Parathyroid adenoma (tissue), 2 donors: Measurements from ENCODE around the gene FOXL1.

Experiments used
- H2AFZ ChIP-seq: fragments of 300-600 bp; sonication (generic); one replicate; pipeline ENCODE4 v1.7.0; 2017; ENCODE audit warnings: antibody characterized with exemption, mild to moderate bottlenecking
- H3K27ac ChIP-seq: fragments of 300-600 bp; sonication (generic); one replicate; pipeline ENCODE4 v1.7.0; 2017
- H3K27me3 ChIP-seq: fragments of 300-600 bp; sonication (generic); one replicate; pipeline ENCODE4 v1.7.0; 2017; ENCODE audit warnings: low read length; ENCODE audit not compliant: control insufficient read depth, insufficient read depth
- H3K36me3 ChIP-seq: fragments of 300-600 bp; sonication (generic); one replicate; pipeline ENCODE4 v1.7.0; 2017; ENCODE audit warnings: low read length; ENCODE audit not compliant: control insufficient read depth, insufficient read depth
- H3K4me1 ChIP-seq: fragments of 300-600 bp; sonication (generic); one replicate; pipeline ENCODE4 v1.7.0; 2017; ENCODE audit warnings: control low read depth
- H3K4me2 ChIP-seq: fragments of 300-600 bp; sonication (generic); one replicate; pipeline ENCODE4 v1.7.0; 2017; ENCODE audit warnings: low read length
- H3K4me3 ChIP-seq: fragments of 300-600 bp; sonication (generic); one replicate; pipeline ENCODE4 v1.7.0; 2017; ENCODE audit warnings: low read depth, low read length
- H3K79me2 ChIP-seq: fragments of 300-600 bp; sonication (generic); one replicate; pipeline ENCODE4 v1.7.0; 2017; ENCODE audit warnings: control low read depth
- H3K9ac ChIP-seq: fragments of 300-600 bp; sonication (generic); one replicate; pipeline ENCODE4 v1.7.0; 2017; ENCODE audit warnings: mild to moderate bottlenecking
- H3K9me3 ChIP-seq: fragments of 300-600 bp; sonication (generic); one replicate; pipeline ENCODE4 v1.7.0; 2017; ENCODE audit warnings: low read length; ENCODE audit not compliant: control insufficient read depth
- TF ChIP-seq, protein P1 (sequence below): fragments of 300-600 bp; sonication (generic); IDR thresholded peaks from one replicate; pipeline ENCODE4 v1.7.0; 2017; ENCODE audit warnings: antibody characterized with exemption, mild to moderate bottlenecking
- donor health status: primary hyperparathyroidism.

FOXL1 gene

DNA sequence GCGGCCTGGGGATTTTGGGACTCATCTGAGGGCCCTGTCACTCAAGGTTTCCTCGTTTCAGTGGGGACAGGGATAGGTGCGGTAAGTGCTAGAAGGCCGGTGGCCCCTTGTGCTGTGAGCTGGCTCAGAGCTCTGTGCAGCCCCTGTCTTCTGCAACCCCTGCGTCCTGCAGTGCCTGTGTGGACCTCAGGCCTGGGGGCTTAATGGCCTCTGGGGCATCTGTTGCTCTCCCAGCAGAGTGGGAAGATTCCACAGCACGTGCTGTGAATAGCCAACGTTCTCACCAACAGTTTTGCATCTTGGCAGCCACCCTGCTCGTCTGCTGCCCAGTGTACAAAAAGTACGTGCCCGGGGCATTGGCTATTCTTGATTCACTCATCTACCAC, 6.8 kb upstream of the FOXL1 start:
- Histone ChIP-seq H3K4me2 (no peak overlapping the region), H3K36me3 (no peaks in the 10 kb centered on the region), H3K9ac (no peak overlapping the region), H3K4me1 (no peaks in the 10 kb centered on the region), H3K27me3 (peaks cover 9% of the 10 kb centered on the region), H2AFZ (no peak overlapping the region), H3K79me2 (no peaks in the 10 kb centered on the region), H3K27ac (no peak overlapping the region), H3K9me3 (no peaks in the 10 kb centered on the region), H3K4me3 (no peak overlapping the region)
- TF ChIP-seq, protein P1, sequence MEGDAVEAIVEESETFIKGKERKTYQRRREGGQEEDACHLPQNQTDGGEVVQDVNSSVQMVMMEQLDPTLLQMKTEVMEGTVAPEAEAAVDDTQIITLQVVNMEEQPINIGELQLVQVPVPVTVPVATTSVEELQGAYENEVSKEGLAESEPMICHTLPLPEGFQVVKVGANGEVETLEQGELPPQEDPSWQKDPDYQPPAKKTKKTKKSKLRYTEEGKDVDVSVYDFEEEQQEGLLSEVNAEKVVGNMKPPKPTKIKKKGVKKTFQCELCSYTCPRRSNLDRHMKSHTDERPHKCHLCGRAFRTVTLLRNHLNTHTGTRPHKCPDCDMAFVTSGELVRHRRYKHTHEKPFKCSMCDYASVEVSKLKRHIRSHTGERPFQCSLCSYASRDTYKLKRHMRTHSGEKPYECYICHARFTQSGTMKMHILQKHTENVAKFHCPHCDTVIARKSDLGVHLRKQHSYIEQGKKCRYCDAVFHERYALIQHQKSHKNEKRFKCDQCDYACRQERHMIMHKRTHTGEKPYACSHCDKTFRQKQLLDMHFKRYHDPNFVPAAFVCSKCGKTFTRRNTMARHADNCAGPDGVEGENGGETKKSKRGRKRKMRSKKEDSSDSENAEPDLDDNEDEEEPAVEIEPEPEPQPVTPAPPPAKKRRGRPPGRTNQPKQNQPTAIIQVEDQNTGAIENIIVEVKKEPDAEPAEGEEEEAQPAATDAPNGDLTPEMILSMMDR = no peak

DNA sequence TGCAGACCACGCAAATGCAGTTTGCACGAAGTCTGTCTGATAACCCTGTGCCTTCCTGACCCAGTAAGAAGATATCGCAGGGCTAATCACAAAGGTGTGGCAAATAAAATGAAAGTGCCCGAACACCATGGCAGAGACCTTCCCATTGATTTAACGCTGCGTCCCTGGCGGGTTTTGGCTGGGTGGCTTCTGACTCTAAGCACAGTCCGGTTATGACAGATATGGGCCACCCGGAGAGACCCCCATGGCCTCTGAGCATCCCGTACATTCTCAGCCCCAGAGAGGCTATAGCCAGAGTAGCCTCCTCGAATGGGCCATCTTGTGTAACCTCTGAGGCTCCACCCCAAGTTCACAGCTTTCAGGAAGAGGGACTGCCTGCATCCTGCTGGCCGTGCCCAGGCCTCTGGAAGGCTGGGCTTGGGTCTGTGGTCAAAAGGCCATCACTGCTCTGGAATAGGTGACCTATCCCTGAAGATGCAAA, 6.3 kb upstream of the FOXL1 start:
- no peaks in the 10 kb centered on the region for H3K4me1 ChIP-seq
- no peaks in the 10 kb centered on the region for H3K9me3 ChIP-seq
- TF ChIP-seq, protein P1 = no peak
- H2AFZ ChIP-seq = no peak overlapping the region
- H3K27ac ChIP-seq = no peak overlapping the region
- H3K27me3 ChIP-seq = peaks cover 9% of the 10 kb centered on the region
- H3K4me2 ChIP-seq = no peak overlapping the region
- no peaks in the 10 kb centered on the region for H3K36me3 ChIP-seq
- H3K9ac ChIP-seq = no peak overlapping the region
- no peaks in the 10 kb centered on the region for H3K79me2 ChIP-seq
- H3K4me3 ChIP-seq = no peak overlapping the region

DNA sequence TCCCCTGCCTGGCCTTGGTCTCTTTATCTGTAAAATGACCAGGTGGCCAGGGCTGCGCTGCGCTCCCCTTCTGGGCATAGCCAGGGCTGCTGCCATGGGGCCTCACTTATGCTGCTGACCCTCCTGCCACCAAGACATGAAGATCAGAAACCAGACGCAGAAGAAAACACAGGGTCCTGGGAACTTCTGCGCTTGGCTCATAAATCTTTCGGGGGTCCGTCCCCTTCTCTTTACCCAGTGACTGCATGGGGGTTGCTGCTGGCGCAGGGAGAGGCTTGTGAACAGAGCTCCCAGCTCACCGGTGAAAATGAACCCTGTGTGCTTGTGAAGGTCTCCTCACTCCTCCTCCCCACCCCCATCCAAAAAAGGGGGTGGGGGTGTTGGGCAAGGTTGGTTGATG, 5.7 kb upstream of the FOXL1 start:
- TF ChIP-seq, protein P1 = no peak
- Histone ChIP-seq H3K36me3 (no peaks in the 10 kb centered on the region), H3K9ac (no peak overlapping the region), H3K79me2 (no peaks in the 10 kb centered on the region), H3K4me1 (no peaks in the 10 kb centered on the region), H3K9me3 (no peaks in the 10 kb centered on the region), H3K4me2 (no peak overlapping the region), H3K27ac (no peak overlapping the region), H3K4me3 (no peak overlapping the region), H3K27me3 (peaks cover 9% of the 10 kb centered on the region), H2AFZ (no peak overlapping the region)

DNA sequence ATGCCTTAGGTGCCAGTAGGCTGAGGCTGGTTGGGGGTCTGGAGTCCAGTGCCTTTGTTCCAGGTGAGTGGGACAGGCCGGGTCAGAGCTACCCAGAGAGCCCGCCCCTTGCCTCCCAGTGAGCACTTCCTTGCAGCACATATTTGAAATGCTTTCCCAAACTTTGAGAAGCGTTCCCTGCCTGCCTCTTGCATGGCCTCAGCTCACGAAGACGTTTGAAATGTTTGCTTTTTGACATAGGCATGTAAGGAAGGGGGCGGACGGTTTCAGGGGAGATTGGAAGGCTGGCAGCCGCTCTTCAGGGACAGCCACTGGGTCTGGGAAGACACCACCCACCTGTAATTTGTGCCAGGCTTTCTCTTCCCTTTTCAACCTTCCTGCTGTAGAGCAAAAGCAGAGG, 5.1 kb upstream of the FOXL1 start:
- Histone ChIP-seq H3K9ac (no peak overlapping the region), H3K4me1 (no peaks in the 10 kb centered on the region), H3K9me3 (no peaks in the 10 kb centered on the region), H3K36me3 (no peaks in the 10 kb centered on the region), H3K27ac (no peak overlapping the region), H3K79me2 (no peaks in the 10 kb centered on the region), H3K4me2 (no peak overlapping the region), H2AFZ (no peak overlapping the region), H3K27me3 (peaks cover 9% of the 10 kb centered on the region), H3K4me3 (no peak overlapping the region)
- TF ChIP-seq, protein P1 = no peak

DNA sequence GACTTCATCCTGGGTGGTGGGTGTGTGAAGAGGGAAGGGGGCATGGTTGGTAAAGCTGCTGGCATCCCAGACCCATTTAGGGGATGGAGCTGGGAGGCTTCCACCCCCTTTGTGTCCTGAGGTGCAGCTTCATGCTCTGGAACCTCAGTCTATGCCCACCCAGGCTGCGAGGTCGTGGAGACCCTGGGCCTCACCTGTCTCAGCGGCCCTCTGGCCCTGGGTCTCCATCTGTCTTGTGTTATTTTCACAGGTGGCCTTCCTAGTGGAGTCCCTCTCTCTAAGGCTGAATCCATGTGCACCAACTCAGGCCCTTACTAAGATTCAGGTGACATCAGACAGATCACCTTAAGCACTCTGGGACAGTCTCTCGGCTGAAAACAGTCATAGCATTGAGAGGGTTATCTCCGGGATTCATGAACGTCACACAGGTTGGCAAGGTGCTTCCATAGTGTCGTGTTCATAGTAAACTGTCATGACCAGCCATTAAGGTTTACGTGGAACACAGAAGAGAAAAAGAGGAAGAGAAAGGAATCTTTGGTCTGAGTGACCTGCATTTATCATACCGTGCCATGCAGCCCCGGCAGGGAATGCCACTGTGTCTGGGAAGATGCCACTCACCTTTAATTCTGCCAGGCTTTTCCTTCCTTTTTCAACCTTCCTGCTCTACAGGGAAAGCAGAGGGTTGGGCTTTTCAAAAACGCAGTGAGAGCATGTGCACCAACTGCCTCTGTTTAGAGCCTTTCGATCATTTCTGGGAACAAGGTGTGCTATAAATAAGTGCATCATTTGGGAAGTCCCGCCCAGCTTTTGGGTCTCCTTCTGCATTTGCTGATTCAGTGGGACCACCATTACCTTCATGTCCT, 4.5 kb upstream of the FOXL1 start:
- no peak overlapping the region for H3K4me2 ChIP-seq
- TF ChIP-seq, protein P1 = no peak
- H3K9ac ChIP-seq = no peak overlapping the region
- H3K27ac ChIP-seq = no peak overlapping the region
- H3K79me2 ChIP-seq = no peaks in the 10 kb centered on the region
- no peaks in the 10 kb centered on the region for H3K9me3 ChIP-seq
- H2AFZ ChIP-seq = no peak overlapping the region
- H3K4me3 ChIP-seq = no peak overlapping the region
- peaks cover 9% of the 10 kb centered on the region for H3K27me3 ChIP-seq
- H3K36me3 ChIP-seq = no peaks in the 10 kb centered on the region
- no peaks in the 10 kb centered on the region for H3K4me1 ChIP-seq
